ENCODE data around the gene SORCS1. TPM values are rescaled to one million over a fixed set of nuclear protein-coding genes. Genes with fewer than 3 reads are reported as not detected.

Gene SORCS1
- total RNA-seq, 2 experiments from 2014 or later: not detected

DNA sequence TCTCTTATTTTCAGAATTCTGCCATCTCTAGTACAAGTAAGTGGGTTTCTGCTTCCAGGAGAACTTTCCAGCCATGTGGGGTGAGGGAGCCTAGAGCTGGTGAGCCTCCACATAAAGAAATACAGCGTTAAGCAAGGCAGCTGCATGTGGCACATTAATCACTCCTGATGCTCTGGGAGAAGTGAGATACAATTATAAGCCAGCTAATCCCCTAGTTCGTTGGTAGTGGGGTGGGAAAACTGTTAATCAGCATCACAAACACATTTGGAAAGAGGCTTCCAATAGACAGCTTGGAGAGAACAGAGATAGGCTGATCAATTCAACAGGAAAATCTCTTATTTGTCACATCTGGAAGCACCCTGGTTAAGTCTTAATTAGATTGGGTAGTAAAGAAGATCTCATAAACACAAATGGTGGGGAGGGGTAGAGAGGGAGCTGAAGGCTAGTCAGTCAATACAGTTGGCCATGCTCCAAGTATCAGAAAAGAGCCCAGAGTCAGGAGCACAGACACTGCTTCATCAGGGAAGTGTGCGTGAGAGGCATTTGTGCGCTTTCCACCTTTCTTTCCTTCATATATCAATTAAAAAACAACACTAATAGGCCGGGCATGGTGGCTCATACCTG, 130.6 kb downstream of the SORCS1 start:
- ATAC-seq: no peak
- H3K4me3 Mint-ChIP-seq: no peak overlapping the region
- H3K27ac Mint-ChIP-seq: no peak overlapping the region
- TF ChIP-seq CTCF (IDR thresholded peaks at IDR 0.05): no peak
- no peaks in the 10 kb centered on the region for H3K4me1 Mint-ChIP-seq (ENCODE audit: low read depth)
- DNase-seq: no peak
- ChIA-PET CTCF (no interaction called here), POLR2A (no interaction called here)
- intact Hi-C loops (cut with micrococcal nuclease): no loop called here
- H3K9me3 Mint-ChIP-seq: peaks cover 4% of the 10 kb centered on the region
- no peaks in the 10 kb centered on the region for H3K36me3 Mint-ChIP-seq (ENCODE audit: low read depth)
- peaks cover 1% of the 10 kb centered on the region for H3K27me3 Mint-ChIP-seq

DNA sequence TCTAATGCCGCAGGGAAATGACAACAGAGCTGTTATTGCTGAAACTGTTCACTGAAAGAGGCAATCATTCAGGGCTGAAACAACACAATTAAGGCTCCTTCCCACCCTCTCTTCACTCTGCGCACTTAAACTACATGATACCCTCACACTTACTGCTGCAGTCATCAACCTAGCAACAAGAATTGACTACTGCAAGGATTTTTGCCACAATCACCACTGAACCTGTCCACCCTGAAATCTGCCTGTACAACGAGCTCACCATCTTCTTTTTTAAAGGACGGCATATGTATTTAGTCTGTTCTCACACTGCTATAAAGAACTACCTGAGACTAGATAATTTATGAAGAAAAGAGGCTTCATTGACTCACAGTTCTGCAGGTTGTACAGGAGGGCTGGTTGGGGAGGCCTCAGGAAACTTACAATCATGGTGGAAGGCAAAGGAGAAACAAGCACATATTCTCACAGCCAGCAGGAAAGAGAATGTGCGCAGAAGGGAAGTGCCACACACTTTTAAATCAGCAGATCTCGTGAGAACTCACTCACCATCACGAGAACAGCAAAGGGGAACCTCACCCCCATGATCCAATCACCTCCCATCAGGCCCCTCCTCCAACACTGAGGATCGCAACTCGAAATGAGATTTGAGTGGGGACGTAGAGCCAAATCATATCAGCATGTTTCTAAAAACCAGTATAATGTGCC, 131.7 kb downstream of the SORCS1 start:
- DNase-seq: no peak
- Mint-ChIP-seq H3K27me3 (peaks cover 1% of the 10 kb centered on the region), H3K4me3 (no peak overlapping the region), H3K9me3 (peaks cover 4% of the 10 kb centered on the region), H3K36me3 (ENCODE audit: low read depth) (no peaks in the 10 kb centered on the region), H3K4me1 (ENCODE audit: low read depth) (no peaks in the 10 kb centered on the region), H3K27ac (no peak overlapping the region)
- intact Hi-C loops (cut with micrococcal nuclease): no loop called here
- no peak for TF ChIP-seq CTCF (IDR thresholded peaks at IDR 0.05)
- ATAC-seq: no peak
- ChIA-PET POLR2A (interaction anchor here (0.6 to 0.9 kb wide), 2 partner anchors 19 to 617 kb away, joined by 3 read pairs; no protein-coding TSS in a partner anchor), CTCF (interaction anchor here (1.3 kb wide), 1 partner anchor 9 kb away, joined by 3 read pairs; no protein-coding TSS in a partner anchor)

GRCh38 chr10:107031931-107032699, 132.4 kb downstream of the SORCS1 start:
- no peaks in the 10 kb centered on the region for H3K36me3 Mint-ChIP-seq (ENCODE audit: low read depth)
- DNase-seq (no peak), ATAC-seq (no peak)
- intact Hi-C loops (cut with micrococcal nuclease): no loop called here
- H3K27ac Mint-ChIP-seq: no peak overlapping the region
- H3K4me3 Mint-ChIP-seq: no peak overlapping the region
- TF ChIP-seq CTCF (IDR thresholded peaks at IDR 0.05): no peak
- ChIA-PET POLR2A (interaction anchor here (0.6 to 0.9 kb wide), 2 partner anchors 18 to 618 kb away, joined by 3 read pairs; no protein-coding TSS in a partner anchor), CTCF (interaction anchor here (1.3 kb wide), 1 partner anchor 10 kb away, joined by 3 read pairs; no protein-coding TSS in a partner anchor)
- peaks cover 4% of the 10 kb centered on the region for H3K9me3 Mint-ChIP-seq
- no peaks in the 10 kb centered on the region for H3K4me1 Mint-ChIP-seq (ENCODE audit: low read depth)
- peaks cover 1% of the 10 kb centered on the region for H3K27me3 Mint-ChIP-seq

- H3K4me3 Mint-ChIP-seq: no peak overlapping the region
- ATAC-seq (no peak), DNase-seq (no peak)
- ChIA-PET CTCF (no interaction called here), POLR2A (no interaction called here)
- peaks cover 2% of the 10 kb centered on the region for H3K9me3 Mint-ChIP-seq
- no peak overlapping the region for H3K27ac Mint-ChIP-seq
- intact Hi-C loops (cut with micrococcal nuclease): no loop called here
- H3K27me3 Mint-ChIP-seq: peaks cover 1% of the 10 kb centered on the region
- H3K36me3 Mint-ChIP-seq (ENCODE audit: low read depth): no peaks in the 10 kb centered on the region
- TF ChIP-seq CTCF (IDR thresholded peaks at IDR 0.05): no peak
- no peaks in the 10 kb centered on the region for H3K4me1 Mint-ChIP-seq (ENCODE audit: low read depth)
These were observed 136.3 kb downstream of the SORCS1 start for GRCh38 chr10:107028236-107028635.

Measured in activated CD8-positive, alpha-beta T cell treated with anti-CD3 and anti-CD28 coated beads for 36 hours (primary cell).